ENCODE results near the gene PRKCB.

GRCh38 chr16:24117680-24118079 is 281.9 kb downstream of the PRKCB start:
- TF ChIP-seq CTCF (conservative IDR thresholded peaks at IDR 0.05 in 1 of 2, IDR thresholded peaks at IDR 0.05 in 1 of 2; ENCODE audit: low read depth in 1 of 2, low read length in 2 of 2): no peak
- TF ChIP-seq EZH2 (IDR thresholded peaks at IDR 0.05; ENCODE audit: low read length, missing control alignments): no peak
